HuH-7.5 (cell line): Measurements from ENCODE around the gene PKN1.
A peak's percentile ranks its signal among the peaks of the same experiment; 100 is the strongest.
"Not testable (repeated sequence)": the region's sequence is repeated elsewhere in the genome, so short reads cannot be mapped to it uniquely, and the experiment has no call there.

Source experiments
- DNase-seq: peaks from one replicate; pipeline ENCODE4 v3.0.0; 2011; ENCODE audit warnings: low spot score

PKN1 gene

GRCh38 chr19:14487370-14488125, 54.4 kb downstream of the PKN1 start:
- DNase-seq, result no peak

- DNase-seq, result no peak
These were observed 59.7 kb downstream of the PKN1 start for GRCh38 chr19:14492756-14493337.

- DNase-seq, result no peak
These were observed 61.3 kb downstream of the PKN1 start for GRCh38 chr19:14494411-14494810.

- DNase-seq, result no peak
These were observed 62.0 kb downstream of the PKN1 start for GRCh38 chr19:14494910-14495671.

- peak; percentile 52 for DNase-seq
These were observed 62.5 kb downstream of the PKN1 start for GRCh38 chr19:14495672-14496028.

GRCh38 chr19:14496029-14496833, 63.1 kb downstream of the PKN1 start, which contains the start of gene GIPC1:
GIPC1 (minus strand) TSS chr19:14496127; CDS start chr19:14482976, 13,151 bp downstream.
- peak; percentile 99 for DNase-seq

- DNase-seq, result no peak
These were observed 63.7 kb downstream of the PKN1 start for GRCh38 chr19:14496834-14497227.

GRCh38 chr19:14497228-14497921, 64.3 kb downstream of the PKN1 start:
- DNase-seq, result no peak

GRCh38 chr19:14502334-14503092, 69.4 kb downstream of the PKN1 start:
- DNase-seq, result peak; percentile 57

GRCh38 chr19:14503285-14503684, 70.2 kb downstream of the PKN1 start:
- DNase-seq, result no peak

GRCh38 chr19:14504575-14504974, 71.5 kb downstream of the PKN1 start:
- DNase-seq, result not testable (repeated sequence)

- peak; percentile 67 for DNase-seq
These were observed 72.6 kb downstream of the PKN1 start for GRCh38 chr19:14505488-14506239.

GRCh38 chr19:14507704-14508542, 74.8 kb downstream of the PKN1 start:
- no peak for DNase-seq

- DNase-seq, result no peak
These were observed 77.5 kb downstream of the PKN1 start for GRCh38 chr19:14510311-14511228.

- DNase-seq, result no peak
These were observed 78.1 kb downstream of the PKN1 start for GRCh38 chr19:14511229-14511593.

GRCh38 chr19:14512406-14512961, 79.4 kb downstream of the PKN1 start:
- DNase-seq, result no peak

GRCh38 chr19:14514215-14514863, 81.2 kb downstream of the PKN1 start:
- DNase-seq, result no peak
